HG03097 (cell line): ENCODE data around the gene ZNF750.

Source experiments
- ATAC-seq: cut with Tn5 transposase; IDR thresholded peaks from one replicate; pipeline ENCODE4 v1.9.1; 2021; ENCODE audit not compliant: unreplicated experiment, low FRiP score

The ZNF750 gene

GRCh38 chr17:82860606-82861392, 21.0 kb upstream of the ZNF750 start:
- ATAC-seq: no peak

- ATAC-seq: no peak
Measured at GRCh38 chr17:82859431-82860403, 19.9 kb upstream of the ZNF750 start.

GRCh38 chr17:82858376-82859126, 18.7 kb upstream of the ZNF750 start:
- no peak for ATAC-seq

- no peak for ATAC-seq
Measured at GRCh38 chr17:82856361-82856760, 16.5 kb upstream of the ZNF750 start.

- no peak for ATAC-seq
Measured at GRCh38 chr17:82854226-82854625, 14.4 kb upstream of the ZNF750 start.

GRCh38 chr17:82851381-82851780, 11.6 kb upstream of the ZNF750 start:
- ATAC-seq: no peak

- ATAC-seq: no peak
Measured at GRCh38 chr17:82849076-82849945, 9.5 kb upstream of the ZNF750 start.

- ATAC-seq: no peak
Measured at GRCh38 chr17:82848022-82848592, 8.3 kb upstream of the ZNF750 start.

- no peak for ATAC-seq
Measured at GRCh38 chr17:82846061-82846691, 6.4 kb upstream of the ZNF750 start.

- ATAC-seq: no peak
Measured at GRCh38 chr17:82845163-82845807, 5.5 kb upstream of the ZNF750 start.

GRCh38 chr17:82844796-82845162, 5.0 kb upstream of the ZNF750 start:
- ATAC-seq: no peak

GRCh38 chr17:82843904-82844680, 4.3 kb upstream of the ZNF750 start:
- no peak for ATAC-seq

- no peak for ATAC-seq
Measured at GRCh38 chr17:82841921-82842596, 2.2 kb upstream of the ZNF750 start.

GRCh38 chr17:82840431-82840831, 609 bp upstream of the ZNF750 start:
- ATAC-seq: no peak

- ATAC-seq: no peak
Measured at GRCh38 chr17:82838386-82839063, 1.3 kb downstream of the ZNF750 start.

- no peak for ATAC-seq
Measured at GRCh38 chr17:82837586-82838320, 2.1 kb downstream of the ZNF750 start.
